Choroid plexus epithelial cell (primary cell): ENCODE data around the gene TRNAU1AP.

Experiments used
- DNase-seq: peaks from one replicate; pipeline ENCODE4 v3.0.0-alpha.2; 2010; ENCODE audit warnings: low read depth
- H3K4me3 ChIP-seq: 2 replicates; pipeline ENCODE4 v1.5.1; 2011; ENCODE audit warnings: low read depth, mild to moderate bottlenecking, control low read depth, low read length, moderate library complexity
- CTCF ChIP-seq: conservative IDR thresholded peaks from 2 replicates; pipeline ENCODE4 v1.5.1; 2011; ENCODE audit warnings: low read depth, mild to moderate bottlenecking, control low read depth, inconsistent platforms, low read length, moderate library complexity

TRNAU1AP gene

DNA sequence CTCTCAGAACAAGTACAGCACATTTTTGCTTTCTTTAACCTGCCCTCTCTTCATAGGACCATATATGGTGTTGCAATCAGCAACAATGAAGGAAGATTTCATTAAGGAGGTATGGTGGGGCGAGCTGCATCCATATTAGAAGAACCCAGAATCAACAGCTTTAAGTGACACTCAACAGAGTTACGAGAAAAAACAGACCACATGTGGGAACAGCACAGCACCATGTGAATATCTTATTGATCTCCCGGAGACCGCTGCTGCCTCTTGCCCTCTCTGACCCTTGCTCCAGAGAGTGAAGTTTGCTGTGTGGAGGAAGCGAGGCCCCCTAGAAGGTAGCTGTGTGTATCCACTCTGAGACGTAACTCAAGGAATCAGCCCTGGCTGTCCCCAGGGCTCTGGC, 52.1 kb downstream of the TRNAU1AP start:
- no peak for DNase-seq
- no peak for TF ChIP-seq CTCF
- H3K4me3 ChIP-seq: no peak overlapping the region

GRCh38 chr1:28606771-28607170, 53.9 kb downstream of the TRNAU1AP start:
- TF ChIP-seq CTCF: no peak
- no peak for DNase-seq
- no peak overlapping the region for H3K4me3 ChIP-seq

GRCh38 chr1:28613175-28613574, 60.3 kb downstream of the TRNAU1AP start:
- no peak for DNase-seq

More at GRCh38 chr1:28613175-28613574, 60.3 kb downstream of the TRNAU1AP start:
- H3K4me3 ChIP-seq: no peak overlapping the region
- no peak for TF ChIP-seq CTCF
